ENCODE results near the gene PLEKHM1.
A peak's percentile ranks its signal among the peaks of the same experiment; 100 is the strongest.

The PLEKHM1 gene

GRCh38 chr17:45437465-45438283, 52.8 kb downstream of the PLEKHM1 start:
- TF ChIP-seq CTCF (conservative IDR thresholded peaks at IDR 0.05; ENCODE audit: control insufficient read depth, insufficient read depth, low read depth, low read length): no peak

GRCh38 chr17:45436625-45437464, 53.7 kb downstream of the PLEKHM1 start:
- no peak for DNase-seq (ENCODE audit: low read depth)
- H3K4me3 ChIP-seq (ENCODE audit: control insufficient read depth, low read depth, low read length): no peak overlapping the region
- TF ChIP-seq CTCF (conservative IDR thresholded peaks at IDR 0.05; ENCODE audit: control insufficient read depth, insufficient read depth, low read depth, low read length): no peak

More at GRCh38 chr17:45437465-45438283, 52.8 kb downstream of the PLEKHM1 start:
- H3K4me3 ChIP-seq (ENCODE audit: control insufficient read depth, low read depth, low read length): no peak overlapping the region
- no peak for DNase-seq (ENCODE audit: low read depth)

DNA sequence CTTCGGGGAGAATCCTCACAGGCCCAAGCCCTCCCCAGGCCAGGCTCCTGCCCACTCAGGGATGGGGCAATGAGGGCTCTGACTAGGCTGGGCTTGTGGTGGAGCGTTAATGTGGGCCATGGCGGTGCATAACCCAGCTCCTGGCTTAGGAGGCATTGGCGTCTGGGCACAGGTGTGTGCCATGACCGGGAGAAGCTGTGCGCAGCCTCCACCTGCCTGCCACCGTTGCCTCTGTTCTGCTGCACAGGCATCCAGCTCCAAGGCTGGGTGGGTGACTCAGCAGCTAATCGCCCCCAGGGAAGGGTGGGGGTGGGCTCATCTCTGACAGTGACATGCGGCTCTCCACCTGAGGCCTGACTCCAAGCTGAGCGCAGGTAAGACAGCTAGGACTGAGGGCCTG, 54.4 kb downstream of the PLEKHM1 start:
- DNase-seq (ENCODE audit: low read depth): no peak
- H3K4me3 ChIP-seq (ENCODE audit: control insufficient read depth, low read depth, low read length): no peak overlapping the region
- no peak for TF ChIP-seq CTCF (conservative IDR thresholded peaks at IDR 0.05; ENCODE audit: control insufficient read depth, insufficient read depth, low read depth, low read length)

GRCh38 chr17:45435481-45435880, 55.0 kb downstream of the PLEKHM1 start:
- H3K4me3 ChIP-seq (ENCODE audit: control insufficient read depth, low read depth, low read length): no peak overlapping the region
- DNase-seq (ENCODE audit: low read depth): no peak
- TF ChIP-seq CTCF (conservative IDR thresholded peaks at IDR 0.05; ENCODE audit: control insufficient read depth, insufficient read depth, low read depth, low read length): no peak

- TF ChIP-seq CTCF (conservative IDR thresholded peaks at IDR 0.05; ENCODE audit: control insufficient read depth, insufficient read depth, low read depth, low read length): no peak
- no peak overlapping the region for H3K4me3 ChIP-seq (ENCODE audit: control insufficient read depth, low read depth, low read length)
- DNase-seq (ENCODE audit: low read depth): no peak
Measured at GRCh38 chr17:45433159-45433535, 57.4 kb downstream of the PLEKHM1 start.

DNA sequence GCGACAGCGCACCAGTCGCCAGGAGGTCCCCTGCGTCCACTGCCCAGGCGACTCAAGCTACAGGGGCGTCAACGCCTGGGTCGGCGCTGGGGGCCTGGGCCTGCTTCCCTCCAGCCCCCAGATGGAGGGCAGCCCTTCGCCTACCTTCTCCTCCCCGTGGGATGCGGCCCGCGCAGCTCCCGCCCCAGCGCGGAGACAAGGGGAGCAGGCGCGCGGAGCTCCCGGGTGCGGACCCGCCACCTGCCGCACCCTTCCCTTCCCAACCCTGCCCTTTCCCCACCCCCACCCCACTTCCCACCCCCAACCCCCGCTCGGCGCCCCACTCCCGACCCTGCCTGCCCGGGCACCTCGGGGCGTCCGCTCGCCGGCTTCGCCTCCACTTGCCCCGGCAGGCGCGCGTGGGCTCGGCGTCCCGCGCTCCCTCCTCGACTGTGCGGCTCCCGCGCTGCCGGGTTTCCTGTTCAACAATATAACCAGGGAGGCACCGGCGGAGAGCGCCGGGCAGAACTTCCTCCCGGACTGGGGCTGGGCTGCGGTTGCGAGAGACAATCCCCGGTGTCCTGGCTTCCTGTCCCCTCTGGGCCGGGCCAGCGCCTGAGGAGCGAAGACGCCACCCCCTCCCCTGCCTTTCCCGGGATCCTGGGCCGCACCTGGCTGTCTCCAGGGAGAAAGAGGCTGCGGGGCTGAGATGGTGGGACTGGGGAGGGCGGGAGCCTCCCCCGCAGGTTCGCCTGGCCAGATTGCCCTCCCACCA, 57.9 kb downstream of the PLEKHM1 start, which contains the start of gene ARHGAP27:
Gene ARHGAP27 (minus strand): TSS at position 466 of the 754 bp plus-strand sequence. CDS start 2,591 bp downstream, outside the sequence.
- TF ChIP-seq CTCF (conservative IDR thresholded peaks at IDR 0.05; ENCODE audit: control insufficient read depth, insufficient read depth, low read depth, low read length): no peak
- peak; percentile 10 for DNase-seq (ENCODE audit: low read depth)
- H3K4me3 ChIP-seq (ENCODE audit: control insufficient read depth, low read depth, low read length): peak within 1 kb of the TSS; percentile 41

All from fibroblast of mammary gland (primary cell).